Testis (tissue), 5 donors: ENCODE results near the gene ATG10. TPM values are rescaled to one million over a fixed set of nuclear protein-coding genes. Genes with fewer than 3 reads are reported as not detected.

Source experiments
- DNase-seq: peaks from one replicate; pipeline ENCODE4 v3.0.0-alpha.2; 2019
- H3K27ac ChIP-seq, 2 donors: fragments of 200-600 bp; sonication (generic); one replicate each; pipeline ENCODE4 v1.5.1; 2019
- H3K27me3 ChIP-seq: fragments of 200-600 bp; sonication (generic); one replicate; pipeline ENCODE4 v1.5.1; 2019
- H3K36me3 ChIP-seq: fragments of 200-600 bp; sonication (generic); one replicate; pipeline ENCODE4 v1.5.1; 2017; ENCODE audit warnings: low read depth; ENCODE audit errors: missing control alignments
- H3K4me1 ChIP-seq: fragments of 200-600 bp; sonication (generic); one replicate; pipeline ENCODE4 v1.5.1; 2019
- H3K4me3 ChIP-seq, 2 donors: fragments of 200-600 bp; sonication (generic); one replicate each; pipeline ENCODE4 v1.5.1; 2017 to 2019
- H3K9me3 ChIP-seq: fragments of 200-600 bp; sonication (generic); one replicate; pipeline ENCODE4 v1.5.1; 2017
- CTCF ChIP-seq, 3 experiments: fragments of 450-650 bp in 2 of 3; fragments of 200-600 bp in 1 of 3; sonication (generic) in 1 of 3; IDR thresholded peaks; one replicate each; pipeline ENCODE4 v1.5.1; 2016 to 2019; ENCODE audit warnings: antibody characterized with exemption in 3 of 3, mild to moderate bottlenecking in 2 of 3, moderate library complexity in 1 of 3
- POLR2A ChIP-seq: fragments of 450-650 bp; IDR thresholded peaks from one replicate; pipeline ENCODE4 v1.6.1; 2017; ENCODE audit warnings: antibody characterized with exemption, mild to moderate bottlenecking, moderate library complexity
- WGBS, 2 donors: methylation state at CpG; one replicate each; pipeline ENCODE4 v1.1.5; 2018; 5-methylcytosine and 5-hydroxymethylcytosine counted together
- intact Hi-C: fragments of 100-400 bp; cut with DNase I; formaldehyde crosslinking; loops from one replicate; pipeline ENCODE4 v1.15.1; 2023; ENCODE audit warnings: low total_unique reads
- long read RNA-seq, 2 donors: transcript quantifications; one replicate each; lab custom pipeline, GENCODE V29; 2026
- polyA plus RNA-seq: library from polyadenylated mRNA; stranded (reverse); fragments of 350-450 nt; fragmentation: Illumina TruSeq; extraction: RNeasy Lipid Tissue Mini Kit (QIAGEN cat#74804); gene quantifications from one replicate; pipeline ENCODE4 v1.2.3, GENCODE V29; 2014; ENCODE audit warnings: low read depth, low replicate concordance; ENCODE audit not compliant: insufficient read depth
- total RNA-seq, 2 donors: library from RNA; depleted of rRNA; stranded (reverse); fragments of >200 nt; gene quantifications; one replicate each; pipeline ENCODE4 v1.2.3, GENCODE V29; 2016

ATG10 gene
- total RNA-seq (10 to 100 TPM in 1 of 2 donors, 1 to 10 TPM in 1; 10.0 to 14.4 TPM), polyA plus RNA-seq (15.1 TPM)
- long read RNA-seq, donor 1, partial matches to known transcripts: 4,367 of 8,275 reads
- long read RNA-seq, donor 1, other reads (novel, unspliced or antisense): 3,903 of 8,275 reads
- long read RNA-seq, donor 2, partial matches to known transcripts: 4,336 of 4,485 reads
- long read RNA-seq, donor 2, other reads (novel, unspliced or antisense): 146 of 4,485 reads

GRCh38 chr5:81971712-81972491 lies at the start of gene ATG10:
Gene ATG10 (plus strand): TSS chr5:81972023. CDS start chr5:81987571, 15,548 bp downstream.
- intact Hi-C loops: no loop called here
- Histone ChIP-seq H3K4me1 (peaks cover 13% of the 10 kb centered on the region), H3K36me3 (no peaks in the 10 kb centered on the region), H3K27me3 (no peaks in the 10 kb centered on the region), H3K27ac (peak within 1 kb of the TSS; percentile 94 to 98), H3K9me3 (no peaks in the 10 kb centered on the region), H3K4me3 (peak within 1 kb of the TSS; percentile 76 to 86)
- peak; percentile 93 for DNase-seq
- TF ChIP-seq CTCF (IDR thresholded peaks at IDR 0.05): no peak
- peak; percentile 82 for TF ChIP-seq POLR2A
- WGBS, 2 donors: 0% methylated on average over 25 to 48 of the region's 77 CpGs

GRCh38 chr5:81922854-81923279 lies 49.0 kb upstream of the ATG10 start:
- intact Hi-C loops: no loop called here
- TF ChIP-seq POLR2A (no peak), CTCF (IDR thresholded peaks at IDR 0.05) (no peak)
- no peak overlapping the region for H3K27ac ChIP-seq
- H3K27me3 ChIP-seq: no peaks in the 10 kb centered on the region
- H3K36me3 ChIP-seq: no peaks in the 10 kb centered on the region
- H3K9me3 ChIP-seq: no peaks in the 10 kb centered on the region
- no peak for DNase-seq
- 79 to 80% methylated on average over 4 of the region's 4 CpGs for WGBS, 2 donors
- peaks cover 3% of the 10 kb centered on the region for H3K4me1 ChIP-seq
- H3K4me3 ChIP-seq: no peak overlapping the region

- 37 to 78% methylated on average over 4 of the region's 4 CpGs for WGBS, 2 donors
- no peaks in the 10 kb centered on the region for H3K27me3 ChIP-seq
- no peak overlapping the region for H3K27ac ChIP-seq
- H3K36me3 ChIP-seq: no peaks in the 10 kb centered on the region
- intact Hi-C loops: no loop called here
- DNase-seq: peak; percentile 31
- peaks cover 3% of the 10 kb centered on the region for H3K4me1 ChIP-seq
- H3K9me3 ChIP-seq: no peaks in the 10 kb centered on the region
- H3K4me3 ChIP-seq: no peak overlapping the region
- TF ChIP-seq CTCF (IDR thresholded peaks at IDR 0.05) (no peak), POLR2A (no peak)
Observed at GRCh38 chr5:81924442-81924841, 47.4 kb upstream of the ATG10 start.

GRCh38 chr5:81925009-81925408 lies 46.8 kb upstream of the ATG10 start:
- intact Hi-C loops: no loop called here
- H3K36me3 ChIP-seq: no peaks in the 10 kb centered on the region

More at GRCh38 chr5:81925009-81925408, 46.8 kb upstream of the ATG10 start:
- peaks cover 3% of the 10 kb centered on the region for H3K4me1 ChIP-seq
- H3K9me3 ChIP-seq: no peaks in the 10 kb centered on the region
- TF ChIP-seq POLR2A: no peak
- TF ChIP-seq CTCF (IDR thresholded peaks at IDR 0.05): no peak
- no peak overlapping the region for H3K27ac ChIP-seq
- H3K27me3 ChIP-seq: no peaks in the 10 kb centered on the region
- no peak for DNase-seq
- no peak overlapping the region for H3K4me3 ChIP-seq
- WGBS, 2 donors: 80 to 85% methylated on average over 4 of the region's 4 CpGs
